ENCODE measurements around the gene KRT9.
"Not testable (repeated sequence)": the region's sequence is repeated elsewhere in the genome, so short reads cannot be mapped to it uniquely, and the experiment has no call there.

KRT9 gene, protein sequence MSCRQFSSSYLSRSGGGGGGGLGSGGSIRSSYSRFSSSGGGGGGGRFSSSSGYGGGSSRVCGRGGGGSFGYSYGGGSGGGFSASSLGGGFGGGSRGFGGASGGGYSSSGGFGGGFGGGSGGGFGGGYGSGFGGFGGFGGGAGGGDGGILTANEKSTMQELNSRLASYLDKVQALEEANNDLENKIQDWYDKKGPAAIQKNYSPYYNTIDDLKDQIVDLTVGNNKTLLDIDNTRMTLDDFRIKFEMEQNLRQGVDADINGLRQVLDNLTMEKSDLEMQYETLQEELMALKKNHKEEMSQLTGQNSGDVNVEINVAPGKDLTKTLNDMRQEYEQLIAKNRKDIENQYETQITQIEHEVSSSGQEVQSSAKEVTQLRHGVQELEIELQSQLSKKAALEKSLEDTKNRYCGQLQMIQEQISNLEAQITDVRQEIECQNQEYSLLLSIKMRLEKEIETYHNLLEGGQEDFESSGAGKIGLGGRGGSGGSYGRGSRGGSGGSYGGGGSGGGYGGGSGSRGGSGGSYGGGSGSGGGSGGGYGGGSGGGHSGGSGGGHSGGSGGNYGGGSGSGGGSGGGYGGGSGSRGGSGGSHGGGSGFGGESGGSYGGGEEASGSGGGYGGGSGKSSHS

DNA sequence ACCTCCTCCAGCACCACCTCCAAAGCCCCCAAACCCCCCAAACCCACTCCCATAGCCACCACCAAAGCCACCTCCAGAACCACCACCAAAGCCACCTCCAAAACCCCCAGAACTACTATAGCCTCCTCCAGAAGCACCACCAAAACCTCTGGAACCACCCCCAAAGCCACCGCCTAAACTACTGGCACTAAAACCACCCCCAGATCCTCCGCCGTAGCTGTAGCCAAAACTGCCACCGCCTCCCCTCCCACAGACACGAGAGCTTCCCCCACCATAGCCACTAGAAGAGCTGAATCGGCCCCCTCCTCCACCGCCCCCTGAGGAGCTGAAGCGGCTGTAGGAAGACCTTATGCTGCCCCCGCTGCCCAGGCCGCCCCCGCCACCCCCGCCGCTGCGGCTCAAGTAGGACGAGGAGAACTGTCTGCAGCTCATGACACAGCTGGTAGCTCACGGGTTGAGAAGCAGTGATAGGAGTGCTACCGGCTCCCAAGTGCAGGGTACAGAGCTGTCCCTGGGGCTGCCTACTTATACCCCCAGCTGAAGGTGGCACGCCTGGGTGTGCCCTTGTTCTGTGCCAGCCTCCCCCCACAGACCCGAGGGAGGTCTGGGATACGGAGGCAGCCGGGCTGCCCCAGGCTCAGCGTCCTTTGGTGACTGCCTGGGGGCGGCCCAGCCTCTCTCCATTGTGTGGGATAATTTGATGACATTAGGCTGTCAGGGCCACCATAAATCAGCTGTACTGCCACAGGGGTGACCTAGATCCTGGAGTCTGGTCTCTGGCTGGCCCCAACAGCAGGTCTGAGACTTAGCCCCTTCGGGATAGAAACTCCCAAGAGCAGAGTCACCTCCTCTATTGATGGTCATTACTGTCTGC, at the start of gene KRT9:
Gene KRT9, minus strand, starts transcription at position 499 of the 874 bp plus-strand sequence. Its CDS starts 67 bp downstream, at position 432.
- Histone ChIP-seq H3K27me3 (ENCODE audit: control insufficient read depth in 1 of 2, insufficient read depth in 2 of 2, low read length in 2 of 2) (peaks cover 0 to 15% of the 10 kb centered on the region in 2 donors), H3K4me3 (ENCODE audit: low read depth in 1 of 2, low read length in 2 of 2) (no peak within 1 kb of the TSS), H3K9ac (ENCODE audit: low read length) (no peak within 1 kb of the TSS), H3K27ac (ENCODE audit: low read depth, low read length) (no peak within 1 kb of the TSS), H3K9me3 (ENCODE audit: low read length) (no peaks in the 10 kb centered on the region), H3K4me1 (ENCODE audit: insufficient read depth, low read length) (no peaks in the 10 kb centered on the region), H3K36me3 (ENCODE audit: insufficient read depth, low read length) (no peaks in the 10 kb centered on the region)

DNA sequence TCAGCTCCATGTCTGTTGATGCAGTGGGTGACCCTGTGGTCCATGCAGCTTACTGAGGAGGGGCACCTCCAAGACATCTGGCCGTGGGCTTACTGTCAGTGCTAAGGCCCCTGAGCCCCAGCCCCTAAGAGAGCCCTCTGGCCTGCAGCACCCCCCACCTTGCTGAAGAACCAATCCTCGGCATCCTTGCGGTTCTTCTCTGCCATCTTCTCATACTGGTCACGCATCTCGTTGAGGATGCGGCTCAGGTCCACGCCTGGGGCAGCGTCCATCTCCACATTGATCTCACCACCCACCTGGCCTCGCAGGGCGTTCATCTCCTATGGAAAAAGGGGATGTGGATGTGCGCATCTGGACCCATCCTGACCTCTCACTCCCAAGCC, 49.6 kb upstream of the KRT9 start:
- H3K27me3 ChIP-seq (ENCODE audit: control insufficient read depth in 1 of 2, insufficient read depth in 2 of 2, low read length in 2 of 2); H3K27ac ChIP-seq (ENCODE audit: low read depth, low read length); H3K4me1 ChIP-seq (ENCODE audit: insufficient read depth, low read length); H3K4me3 ChIP-seq (ENCODE audit: low read depth in 1 of 2, low read length in 2 of 2); H3K36me3 ChIP-seq (ENCODE audit: insufficient read depth, low read length); H3K9me3 ChIP-seq (ENCODE audit: low read length); H3K9ac ChIP-seq (ENCODE audit: low read length): not testable (repeated sequence)

DNA sequence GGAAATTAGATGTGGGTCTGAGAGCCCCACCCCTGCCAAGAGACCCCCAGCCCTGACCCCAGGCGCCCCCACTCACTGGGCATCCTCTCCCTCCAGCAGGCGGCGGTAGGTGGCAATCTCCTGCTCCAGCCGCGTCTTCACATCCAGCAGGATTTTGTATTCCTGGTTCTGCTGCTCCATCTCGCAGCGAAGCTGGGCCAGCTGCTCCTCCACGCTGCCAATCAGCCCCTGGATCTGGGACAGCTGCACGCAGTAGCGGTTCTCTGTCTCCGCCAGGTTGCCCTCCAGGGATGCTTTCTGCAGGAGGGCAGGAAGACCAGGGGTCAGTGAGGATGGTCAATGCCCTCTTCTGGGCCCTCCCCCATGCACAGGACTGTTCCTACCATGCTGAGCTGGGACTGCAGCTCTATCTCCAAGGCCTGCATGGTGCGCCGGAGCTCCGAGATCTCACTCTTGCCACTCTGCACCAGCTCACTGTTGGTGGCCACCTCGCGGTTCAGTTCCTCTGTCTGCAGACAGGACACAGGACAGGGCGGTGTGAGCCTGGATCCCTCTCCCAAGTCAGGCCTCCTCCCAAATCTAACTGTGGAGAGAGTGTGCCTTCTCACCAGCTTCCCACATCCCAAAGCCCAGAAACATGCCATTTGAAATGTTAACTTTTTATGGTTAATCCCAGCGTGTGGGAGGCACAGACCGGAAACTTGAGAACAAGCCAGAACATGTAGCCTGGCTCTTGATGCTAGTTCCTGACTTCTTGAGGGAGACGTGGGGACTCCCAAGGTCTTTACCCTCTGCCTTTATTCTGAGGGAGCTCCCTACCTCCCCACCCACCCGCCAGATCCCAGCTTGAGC, 49.0 kb upstream of the KRT9 start:
- H3K9me3 ChIP-seq (ENCODE audit: low read length) = no peaks in the 10 kb centered on the region
- H3K27ac ChIP-seq (ENCODE audit: low read depth, low read length) = no peak overlapping the region
- H3K9ac ChIP-seq (ENCODE audit: low read length) = no peak overlapping the region
- H3K4me1 ChIP-seq (ENCODE audit: insufficient read depth, low read length) = no peaks in the 10 kb centered on the region
- no peak overlapping the region for H3K4me3 ChIP-seq (ENCODE audit: low read depth in 1 of 2, low read length in 2 of 2)
- H3K27me3 ChIP-seq (ENCODE audit: control insufficient read depth in 1 of 2, insufficient read depth in 2 of 2, low read length in 2 of 2) = no peaks in the 10 kb centered on the region
- H3K36me3 ChIP-seq (ENCODE audit: insufficient read depth, low read length) = no peaks in the 10 kb centered on the region

GRCh38 chr17:41619927-41620582, 48.2 kb upstream of the KRT9 start:
- not testable (repeated sequence) for H3K4me3 ChIP-seq (ENCODE audit: low read depth in 1 of 2, low read length in 2 of 2); H3K27ac ChIP-seq (ENCODE audit: low read depth, low read length); H3K36me3 ChIP-seq (ENCODE audit: insufficient read depth, low read length); H3K27me3 ChIP-seq (ENCODE audit: control insufficient read depth in 1 of 2, insufficient read depth in 2 of 2, low read length in 2 of 2); H3K4me1 ChIP-seq (ENCODE audit: insufficient read depth, low read length); H3K9me3 ChIP-seq (ENCODE audit: low read length); H3K9ac ChIP-seq (ENCODE audit: low read length)

- H3K9me3 ChIP-seq (ENCODE audit: low read length) = no peaks in the 10 kb centered on the region
- no peaks in the 10 kb centered on the region for H3K4me1 ChIP-seq (ENCODE audit: insufficient read depth, low read length)
Measured at GRCh38 chr17:41619036-41619926, 47.4 kb upstream of the KRT9 start.

GRCh38 chr17:41618341-41619035, 46.6 kb upstream of the KRT9 start:
- Histone ChIP-seq H3K9ac (ENCODE audit: low read length) (no peak overlapping the region), H3K4me1 (ENCODE audit: insufficient read depth, low read length) (no peaks in the 10 kb centered on the region), H3K27me3 (ENCODE audit: control insufficient read depth in 1 of 2, insufficient read depth in 2 of 2, low read length in 2 of 2) (peaks cover 0 to 5% of the 10 kb centered on the region in 2 donors), H3K36me3 (ENCODE audit: insufficient read depth, low read length) (no peaks in the 10 kb centered on the region), H3K9me3 (ENCODE audit: low read length) (no peaks in the 10 kb centered on the region), H3K4me3 (ENCODE audit: low read depth in 1 of 2, low read length in 2 of 2) (no peak overlapping the region), H3K27ac (ENCODE audit: low read depth, low read length) (no peak overlapping the region)

More at GRCh38 chr17:41619036-41619926, 47.4 kb upstream of the KRT9 start:
- Histone ChIP-seq H3K36me3 (ENCODE audit: insufficient read depth, low read length) (no peaks in the 10 kb centered on the region), H3K27me3 (ENCODE audit: control insufficient read depth in 1 of 2, insufficient read depth in 2 of 2, low read length in 2 of 2) (no peaks in the 10 kb centered on the region), H3K27ac (ENCODE audit: low read depth, low read length) (no peak overlapping the region), H3K4me3 (ENCODE audit: low read depth in 1 of 2, low read length in 2 of 2) (no peak overlapping the region), H3K9ac (ENCODE audit: low read length) (no peak overlapping the region)

DNA sequence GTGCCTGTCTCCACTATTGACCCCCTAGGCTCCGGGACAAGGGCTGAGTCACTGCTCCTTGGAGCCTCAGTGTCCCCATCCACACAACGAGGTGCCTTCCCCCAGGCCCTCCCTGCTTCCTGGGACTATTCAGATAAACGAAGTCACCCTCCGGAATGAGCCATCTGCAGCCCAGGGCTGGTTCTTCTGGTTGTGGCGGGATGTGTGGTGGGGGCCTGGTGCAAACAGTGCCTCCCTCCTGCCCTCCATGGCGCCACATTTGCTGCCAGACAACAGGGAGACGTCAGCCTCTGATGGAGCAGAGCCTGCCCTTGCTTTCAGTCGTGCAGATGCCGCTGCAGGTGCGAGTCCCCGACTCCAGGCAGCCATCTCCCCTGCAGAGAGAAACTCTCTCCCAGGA, 45.8 kb upstream of the KRT9 start:
- Histone ChIP-seq H3K27ac (ENCODE audit: low read depth, low read length) (no peak overlapping the region), H3K27me3 (ENCODE audit: control insufficient read depth in 1 of 2, insufficient read depth in 2 of 2, low read length in 2 of 2) (peaks cover 0 to 5% of the 10 kb centered on the region in 2 donors), H3K9ac (ENCODE audit: low read length) (no peak overlapping the region), H3K4me3 (ENCODE audit: low read depth in 1 of 2, low read length in 2 of 2) (no peak overlapping the region), H3K4me1 (ENCODE audit: insufficient read depth, low read length) (no peaks in the 10 kb centered on the region), H3K9me3 (ENCODE audit: low read length) (no peaks in the 10 kb centered on the region), H3K36me3 (ENCODE audit: insufficient read depth, low read length) (no peaks in the 10 kb centered on the region)

GRCh38 chr17:41617136-41617535, 45.3 kb upstream of the KRT9 start:
- H3K9me3 ChIP-seq (ENCODE audit: low read length) = no peaks in the 10 kb centered on the region
- H3K4me1 ChIP-seq (ENCODE audit: insufficient read depth, low read length) = no peaks in the 10 kb centered on the region
- no peaks in the 10 kb centered on the region for H3K36me3 ChIP-seq (ENCODE audit: insufficient read depth, low read length)
- H3K27ac ChIP-seq (ENCODE audit: low read depth, low read length) = no peak overlapping the region
- peaks cover 0 to 5% of the 10 kb centered on the region in 2 donors for H3K27me3 ChIP-seq (ENCODE audit: control insufficient read depth in 1 of 2, insufficient read depth in 2 of 2, low read length in 2 of 2)
- H3K4me3 ChIP-seq (ENCODE audit: low read depth in 1 of 2, low read length in 2 of 2) = no peak overlapping the region
- no peak overlapping the region for H3K9ac ChIP-seq (ENCODE audit: low read length)

GRCh38 chr17:41616486-41616885, 44.6 kb upstream of the KRT9 start:
- H3K27ac ChIP-seq (ENCODE audit: low read depth, low read length); H3K27me3 ChIP-seq (ENCODE audit: control insufficient read depth in 1 of 2, insufficient read depth in 2 of 2, low read length in 2 of 2); H3K9ac ChIP-seq (ENCODE audit: low read length); H3K4me3 ChIP-seq (ENCODE audit: low read depth in 1 of 2, low read length in 2 of 2); H3K4me1 ChIP-seq (ENCODE audit: insufficient read depth, low read length); H3K9me3 ChIP-seq (ENCODE audit: low read length); H3K36me3 ChIP-seq (ENCODE audit: insufficient read depth, low read length): not testable (repeated sequence)
